ENCODE data around the gene SLC8A3. TPM values are rescaled to one million over a fixed set of nuclear protein-coding genes. Genes with fewer than 3 reads are reported as not detected.

The SLC8A3 gene
- total RNA-seq, 2 experiments from 2014 or later, result 0.52 to 0.57 TPM

- Mint-ChIP-seq H3K4me1 (ENCODE audit: low read depth) (no peaks in the 10 kb centered on the region), H3K9me3 (no peaks in the 10 kb centered on the region), H3K27me3 (ENCODE audit: low read depth) (peaks cover 9% of the 10 kb centered on the region), H3K36me3 (ENCODE audit: low read depth) (no peaks in the 10 kb centered on the region), H3K27ac (no peak overlapping the region), H3K4me3 (no peak overlapping the region)
- CTCF ChIA-PET, result no interaction called here
- no peak for DNase-seq
- intact Hi-C loops (cut with micrococcal nuclease), result no loop called here
Observed at GRCh38 chr14:70077005-70077404, 111.7 kb downstream of the SLC8A3 start.

- peaks cover 2% of the 10 kb centered on the region for H3K27me3 Mint-ChIP-seq (ENCODE audit: low read depth)
- H3K27ac Mint-ChIP-seq, result no peak overlapping the region
- H3K36me3 Mint-ChIP-seq (ENCODE audit: low read depth), result no peaks in the 10 kb centered on the region
- no peaks in the 10 kb centered on the region for H3K9me3 Mint-ChIP-seq
- intact Hi-C loops (cut with micrococcal nuclease), result loop anchor here (1.0 kb wide), 2 partner anchors 255 to 343 kb away; no protein-coding TSS in a partner anchor
- DNase-seq, result peak; percentile 81
- no peaks in the 10 kb centered on the region for H3K4me1 Mint-ChIP-seq (ENCODE audit: low read depth)
- CTCF ChIA-PET, result interaction anchor here (0.6 to 3.2 kb wide), 24 partner anchors 9 to 260 kb away, joined by 3 to 24 read pairs (median 4); no protein-coding TSS in a partner anchor
- no peak overlapping the region for H3K4me3 Mint-ChIP-seq
Observed at GRCh38 chr14:70073924-70074566, 114.7 kb downstream of the SLC8A3 start.

GRCh38 chr14:70069186-70069585, 119.6 kb downstream of the SLC8A3 start:
- CTCF ChIA-PET, result interaction anchor here (1.3 kb wide), 1 partner anchor 250 kb away, joined by 7 read pairs; no protein-coding TSS in a partner anchor

GRCh38 chr14:70067810-70068209, 120.9 kb downstream of the SLC8A3 start:
- CTCF ChIA-PET, result no interaction called here
- H3K4me3 Mint-ChIP-seq, result no peak overlapping the region
- DNase-seq, result no peak
- H3K4me1 Mint-ChIP-seq (ENCODE audit: low read depth), result no peaks in the 10 kb centered on the region
- H3K27me3 Mint-ChIP-seq (ENCODE audit: low read depth), result peaks cover 8% of the 10 kb centered on the region
- no peak overlapping the region for H3K27ac Mint-ChIP-seq
- no peaks in the 10 kb centered on the region for H3K9me3 Mint-ChIP-seq
- intact Hi-C loops (cut with micrococcal nuclease), result no loop called here
- H3K36me3 Mint-ChIP-seq (ENCODE audit: low read depth), result no peaks in the 10 kb centered on the region

More at GRCh38 chr14:70069186-70069585, 119.6 kb downstream of the SLC8A3 start:
- no peaks in the 10 kb centered on the region for H3K9me3 Mint-ChIP-seq
- no peak overlapping the region for H3K4me3 Mint-ChIP-seq
- peaks cover 5% of the 10 kb centered on the region for H3K27me3 Mint-ChIP-seq (ENCODE audit: low read depth)
- DNase-seq, result no peak
- intact Hi-C loops (cut with micrococcal nuclease), result no loop called here
- no peaks in the 10 kb centered on the region for H3K4me1 Mint-ChIP-seq (ENCODE audit: low read depth)
- H3K36me3 Mint-ChIP-seq (ENCODE audit: low read depth), result no peaks in the 10 kb centered on the region
- H3K27ac Mint-ChIP-seq, result no peak overlapping the region

GRCh38 chr14:70064136-70064865, 124.5 kb downstream of the SLC8A3 start:
- Mint-ChIP-seq H3K4me1 (ENCODE audit: low read depth) (no peaks in the 10 kb centered on the region), H3K27ac (no peak overlapping the region), H3K27me3 (ENCODE audit: low read depth) (peaks cover 11% of the 10 kb centered on the region), H3K4me3 (no peak overlapping the region), H3K9me3 (no peaks in the 10 kb centered on the region), H3K36me3 (ENCODE audit: low read depth) (no peaks in the 10 kb centered on the region)
- DNase-seq, result no peak
- intact Hi-C loops (cut with micrococcal nuclease), result no loop called here
- CTCF ChIA-PET, result no interaction called here

GRCh38 chr14:70061108-70061507, 127.6 kb downstream of the SLC8A3 start:
- Mint-ChIP-seq H3K27me3 (ENCODE audit: low read depth) (peaks cover 8% of the 10 kb centered on the region), H3K9me3 (no peaks in the 10 kb centered on the region), H3K4me1 (ENCODE audit: low read depth) (no peaks in the 10 kb centered on the region), H3K36me3 (ENCODE audit: low read depth) (no peaks in the 10 kb centered on the region), H3K27ac (no peak overlapping the region), H3K4me3 (no peak overlapping the region)
- CTCF ChIA-PET, result no interaction called here
- intact Hi-C loops (cut with micrococcal nuclease), result no loop called here
- no peak for DNase-seq

GRCh38 chr14:70059545-70059944, 129.2 kb downstream of the SLC8A3 start:
- CTCF ChIA-PET, result no interaction called here
- DNase-seq, result no peak
- no peaks in the 10 kb centered on the region for H3K4me1 Mint-ChIP-seq (ENCODE audit: low read depth)
- no peak overlapping the region for H3K4me3 Mint-ChIP-seq
- H3K27ac Mint-ChIP-seq, result no peak overlapping the region
- no peaks in the 10 kb centered on the region for H3K36me3 Mint-ChIP-seq (ENCODE audit: low read depth)
- peaks cover 8% of the 10 kb centered on the region for H3K27me3 Mint-ChIP-seq (ENCODE audit: low read depth)
- no peaks in the 10 kb centered on the region for H3K9me3 Mint-ChIP-seq
- intact Hi-C loops (cut with micrococcal nuclease), result no loop called here

DNA sequence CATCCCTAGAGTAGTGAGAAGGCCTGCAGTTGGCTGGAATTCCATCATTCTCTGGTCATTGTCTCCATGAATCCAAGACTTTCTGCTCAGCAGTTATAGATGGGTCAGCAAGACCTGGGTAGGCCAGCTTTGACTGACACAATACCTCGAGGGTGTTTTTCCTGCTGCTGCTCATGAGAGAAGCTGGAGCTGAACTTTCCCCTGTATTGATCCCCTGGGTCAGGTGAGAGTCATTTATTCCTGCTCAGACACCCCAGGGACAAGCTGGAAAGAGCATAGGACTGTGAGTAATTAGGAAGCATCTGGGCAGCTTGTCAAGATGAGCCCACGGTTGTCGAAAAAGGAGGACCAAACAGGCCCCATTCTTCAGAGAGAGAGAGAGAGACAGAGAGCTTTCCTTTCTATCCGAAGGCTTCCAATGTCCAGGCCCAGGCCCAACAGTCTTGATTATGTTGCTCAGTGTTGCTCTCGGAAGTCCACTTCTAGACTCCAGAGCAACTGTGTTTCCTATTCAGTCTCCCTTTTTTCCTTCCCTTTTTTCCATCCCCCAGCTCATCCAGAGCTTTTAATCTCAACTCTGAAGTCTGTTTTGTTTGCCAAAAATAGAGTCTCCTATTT, 131.1 kb downstream of the SLC8A3 start:
- peaks cover 5% of the 10 kb centered on the region for H3K27me3 Mint-ChIP-seq (ENCODE audit: low read depth)
- H3K9me3 Mint-ChIP-seq, result no peaks in the 10 kb centered on the region
- H3K27ac Mint-ChIP-seq, result no peak overlapping the region
- H3K4me3 Mint-ChIP-seq, result no peak overlapping the region
- no peak for DNase-seq
- H3K36me3 Mint-ChIP-seq (ENCODE audit: low read depth), result no peaks in the 10 kb centered on the region
- H3K4me1 Mint-ChIP-seq (ENCODE audit: low read depth), result peaks cover under 1% of the 10 kb centered on the region
- intact Hi-C loops (cut with micrococcal nuclease), result no loop called here
- CTCF ChIA-PET, result interaction anchor here (1.1 to 1.4 kb wide), 2 partner anchors 44 to 244 kb away, joined by 3 read pairs; no protein-coding TSS in a partner anchor

DNA sequence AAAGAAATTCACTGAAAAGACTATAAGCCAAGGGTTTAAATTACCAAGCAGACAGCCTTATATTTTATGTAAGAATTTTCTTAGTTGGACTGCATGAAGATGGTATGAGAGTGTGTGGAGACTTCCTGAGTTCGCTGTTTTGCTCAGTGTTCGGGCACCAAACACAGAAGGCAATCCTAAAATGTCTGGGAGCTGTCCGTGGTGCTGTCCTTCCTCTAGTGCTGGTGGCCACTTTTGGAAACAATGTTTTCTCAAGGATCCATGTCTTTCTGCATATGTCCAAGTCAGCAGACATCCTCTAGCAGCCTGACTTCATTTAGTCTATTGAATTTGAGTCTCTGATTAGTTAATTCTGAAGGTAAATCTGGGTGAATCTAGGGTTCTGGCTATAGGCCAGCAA, 135.8 kb downstream of the SLC8A3 start:
- Mint-ChIP-seq H3K36me3 (ENCODE audit: low read depth) (no peaks in the 10 kb centered on the region), H3K4me1 (ENCODE audit: low read depth) (peaks cover 6% of the 10 kb centered on the region), H3K27me3 (ENCODE audit: low read depth) (peaks cover 2% of the 10 kb centered on the region), H3K27ac (no peak overlapping the region), H3K4me3 (no peak overlapping the region), H3K9me3 (no peaks in the 10 kb centered on the region)
- intact Hi-C loops (cut with micrococcal nuclease), result no loop called here
- peak; percentile 53 for DNase-seq
- CTCF ChIA-PET, result interaction anchor here (0.7 to 1.0 kb wide), 3 partner anchors 21 to 235 kb away, joined by 3 read pairs; no protein-coding TSS in a partner anchor

DNA sequence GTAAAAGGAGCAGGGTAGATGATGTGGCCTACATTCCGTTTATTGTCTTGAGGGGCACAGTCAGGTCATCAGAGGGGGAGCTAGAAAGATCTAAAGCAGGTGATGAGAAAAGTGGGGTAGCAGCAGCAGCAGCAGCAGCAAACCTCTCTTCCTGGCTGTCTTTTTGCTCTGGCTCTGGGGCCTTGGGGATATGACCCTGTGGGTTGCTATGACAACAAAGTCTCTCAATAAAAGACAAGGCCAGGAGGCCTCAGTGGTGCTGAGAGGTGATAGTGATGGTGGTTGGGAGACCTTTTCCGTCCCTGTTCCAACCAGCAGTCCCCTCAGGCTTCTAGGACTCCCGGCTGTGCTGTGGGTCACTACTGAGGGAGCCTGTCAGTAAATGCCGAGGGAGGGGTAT, 138.6 kb downstream of the SLC8A3 start:
- H3K27ac Mint-ChIP-seq, result no peak overlapping the region
- CTCF ChIA-PET, result interaction anchor here (0.6 kb wide), 1 partner anchor 455 kb away, joined by 5 read pairs; no protein-coding TSS in a partner anchor
- DNase-seq, result no peak
- intact Hi-C loops (cut with micrococcal nuclease), result no loop called here
- H3K4me1 Mint-ChIP-seq (ENCODE audit: low read depth), result peaks cover 6% of the 10 kb centered on the region
- H3K36me3 Mint-ChIP-seq (ENCODE audit: low read depth), result no peaks in the 10 kb centered on the region
- H3K4me3 Mint-ChIP-seq, result no peak overlapping the region
- no peaks in the 10 kb centered on the region for H3K9me3 Mint-ChIP-seq
- H3K27me3 Mint-ChIP-seq (ENCODE audit: low read depth), result no peaks in the 10 kb centered on the region

- Mint-ChIP-seq H3K4me3 (no peak overlapping the region), H3K36me3 (ENCODE audit: low read depth) (no peaks in the 10 kb centered on the region), H3K27ac (no peak overlapping the region), H3K9me3 (no peaks in the 10 kb centered on the region), H3K27me3 (ENCODE audit: low read depth) (no peaks in the 10 kb centered on the region), H3K4me1 (ENCODE audit: low read depth) (peaks cover 6% of the 10 kb centered on the region)
- CTCF ChIA-PET, result no interaction called here
- intact Hi-C loops (cut with micrococcal nuclease), result no loop called here
- DNase-seq, result no peak
Observed at GRCh38 chr14:70049605-70050004, 139.1 kb downstream of the SLC8A3 start.

- Mint-ChIP-seq H3K27me3 (ENCODE audit: low read depth) (peaks cover 2% of the 10 kb centered on the region), H3K27ac (no peak overlapping the region), H3K36me3 (ENCODE audit: low read depth) (no peaks in the 10 kb centered on the region), H3K9me3 (no peaks in the 10 kb centered on the region), H3K4me1 (ENCODE audit: low read depth) (peaks cover 6% of the 10 kb centered on the region), H3K4me3 (no peak overlapping the region)
- intact Hi-C loops (cut with micrococcal nuclease), result no loop called here
- CTCF ChIA-PET, result no interaction called here
- no peak for DNase-seq
Observed at GRCh38 chr14:70048313-70048654, 140.5 kb downstream of the SLC8A3 start.

Measured in activated naive CD4-positive, alpha-beta T cell treated with anti-CD3 and anti-CD28 coated beads for 36 hours (primary cell).